ENCODE results near the gene MKS1.

The MKS1 gene

DNA sequence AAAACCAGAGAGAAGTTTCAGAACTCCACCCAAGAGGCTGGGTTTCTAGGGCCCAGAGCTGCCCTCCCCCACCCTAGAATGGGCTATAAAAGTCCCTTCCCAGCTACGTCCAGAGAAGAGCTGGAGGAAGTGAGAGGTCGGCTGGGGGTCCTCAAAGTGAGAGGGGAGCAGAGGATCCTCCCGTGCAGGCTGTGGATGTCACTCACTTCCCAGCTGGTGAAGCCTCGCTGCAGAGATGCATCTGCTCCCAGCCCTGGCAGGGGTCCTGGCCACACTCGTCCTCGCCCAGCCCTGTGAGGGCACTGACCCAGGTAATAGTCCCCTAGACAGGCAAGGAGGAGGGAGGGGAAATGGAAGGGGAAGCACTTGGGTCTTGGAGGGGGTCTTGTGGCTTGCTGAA, 26.4 kb downstream of the MKS1 start, which contains the start of gene EPX:
EPX (plus strand) TSS at position 115 of the 400 bp plus-strand sequence; CDS start at position 236, 121 bp downstream.
- TF ChIP-seq SPI1 (IDR thresholded peaks at IDR 0.05; ENCODE audit: low read depth, low read length) (no peak), POLR2AphosphoS5 (IDR thresholded peaks at IDR 0.05; ENCODE audit: low read depth, low read length) (no peak), TAF1 (IDR thresholded peaks at IDR 0.05; ENCODE audit: low read depth, low read length) (no peak), POU2F2 (IDR thresholded peaks at IDR 0.05; ENCODE audit: low read depth, low read length) (no peak), POLR2A (IDR thresholded peaks at IDR 0.05; ENCODE audit: low read depth, low read length) (no peak), PAX5 (IDR thresholded peaks at IDR 0.05; ENCODE audit: insufficient read depth, low read length, severe bottlenecking) (no peak)
- DNase-seq (ENCODE audit: insufficient read length, low spot score) (no peak), FAIRE-seq (no peak)

GRCh38 chr17:58191241-58191896, 27.7 kb downstream of the MKS1 start:
- no peak for TF ChIP-seq PAX5 (IDR thresholded peaks at IDR 0.05; ENCODE audit: insufficient read depth, low read length, severe bottlenecking)
- no peak for TF ChIP-seq POLR2A (IDR thresholded peaks at IDR 0.05; ENCODE audit: low read depth, low read length)
- no peak for TF ChIP-seq SPI1 (IDR thresholded peaks at IDR 0.05; ENCODE audit: low read depth, low read length)
- no peak for TF ChIP-seq TAF1 (IDR thresholded peaks at IDR 0.05; ENCODE audit: low read depth, low read length)
- no peak for DNase-seq (ENCODE audit: insufficient read length, low spot score)
- FAIRE-seq, result no peak

DNA sequence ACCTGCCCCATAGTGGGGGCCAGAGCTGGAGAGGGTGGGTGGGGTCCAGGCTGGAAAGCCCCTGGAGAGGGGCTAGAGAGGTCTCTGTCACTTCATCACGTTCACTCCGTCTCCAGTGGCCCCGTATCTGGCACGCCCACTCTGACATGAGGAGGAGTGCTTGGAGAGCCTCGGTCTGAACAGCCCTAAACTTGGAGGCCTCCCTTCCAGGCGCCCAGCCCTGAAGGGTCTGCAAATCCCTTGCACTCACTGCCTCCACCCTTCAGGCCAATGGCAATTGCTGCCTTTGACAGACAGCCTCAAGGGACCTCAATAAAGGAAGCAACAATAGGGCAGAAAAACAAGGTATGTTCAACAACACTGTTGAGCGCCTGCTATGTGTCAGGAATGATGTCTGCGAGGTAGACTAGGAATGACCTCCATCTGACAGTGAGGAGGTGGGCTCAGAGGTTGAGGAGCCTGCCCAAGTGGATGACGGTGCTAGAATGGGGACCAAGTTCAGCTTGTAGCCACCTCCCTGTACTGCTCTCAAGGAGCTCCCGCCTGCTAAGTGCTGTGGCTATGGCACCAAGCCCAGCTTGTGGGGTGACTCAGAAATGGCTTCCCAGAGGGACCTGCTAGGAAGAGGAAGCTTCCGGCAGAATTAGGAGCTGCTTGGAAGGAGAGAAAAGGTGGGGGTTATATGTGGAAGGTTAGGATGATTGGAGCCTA, 29.5 kb downstream of the MKS1 start:
- FAIRE-seq (no peak), DNase-seq (ENCODE audit: insufficient read length, low spot score) (no peak)
- no peak for TF ChIP-seq POLR2AphosphoS5 (IDR thresholded peaks at IDR 0.05; ENCODE audit: low read depth, low read length)
- TF ChIP-seq POLR2A (IDR thresholded peaks at IDR 0.05; ENCODE audit: low read depth, low read length), result no peak
- no peak for TF ChIP-seq POU2F2 (IDR thresholded peaks at IDR 0.05; ENCODE audit: low read depth, low read length)
- TF ChIP-seq PAX5 (IDR thresholded peaks at IDR 0.05; ENCODE audit: insufficient read depth, low read length, severe bottlenecking), result no peak
- no peak for TF ChIP-seq TAF1 (IDR thresholded peaks at IDR 0.05; ENCODE audit: low read depth, low read length)
- TF ChIP-seq SPI1 (IDR thresholded peaks at IDR 0.05; ENCODE audit: low read depth, low read length), result no peak

DNA sequence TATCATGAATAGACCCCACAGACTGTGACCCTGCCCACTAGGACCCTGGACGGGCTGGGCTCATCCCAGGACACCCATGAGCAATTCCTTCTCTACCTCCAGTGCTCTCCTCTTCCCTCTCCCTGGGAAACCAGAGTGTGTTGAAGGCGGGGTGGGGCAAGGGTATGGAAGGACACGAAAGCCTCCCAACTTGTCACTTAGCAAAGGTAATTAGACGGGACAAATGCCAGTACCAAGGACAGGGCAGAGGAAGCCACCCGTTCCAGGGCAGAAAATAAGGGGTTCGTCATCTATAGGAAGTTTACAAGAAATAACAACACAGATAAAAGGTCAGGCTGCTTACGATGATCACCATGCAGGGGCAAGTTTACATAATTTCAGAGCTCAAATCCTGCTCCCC, 31.4 kb downstream of the MKS1 start:
- FAIRE-seq (no peak), DNase-seq (ENCODE audit: insufficient read length, low spot score) (no peak)
- no peak for TF ChIP-seq TAF1 (IDR thresholded peaks at IDR 0.05; ENCODE audit: low read depth, low read length)
- TF ChIP-seq POLR2A (IDR thresholded peaks at IDR 0.05; ENCODE audit: low read depth, low read length), result no peak
- no peak for TF ChIP-seq SPI1 (IDR thresholded peaks at IDR 0.05; ENCODE audit: low read depth, low read length)
- no peak for TF ChIP-seq POU2F2 (IDR thresholded peaks at IDR 0.05; ENCODE audit: low read depth, low read length)
- no peak for TF ChIP-seq POLR2AphosphoS5 (IDR thresholded peaks at IDR 0.05; ENCODE audit: low read depth, low read length)
- no peak for TF ChIP-seq PAX5 (IDR thresholded peaks at IDR 0.05; ENCODE audit: insufficient read depth, low read length, severe bottlenecking)

DNA sequence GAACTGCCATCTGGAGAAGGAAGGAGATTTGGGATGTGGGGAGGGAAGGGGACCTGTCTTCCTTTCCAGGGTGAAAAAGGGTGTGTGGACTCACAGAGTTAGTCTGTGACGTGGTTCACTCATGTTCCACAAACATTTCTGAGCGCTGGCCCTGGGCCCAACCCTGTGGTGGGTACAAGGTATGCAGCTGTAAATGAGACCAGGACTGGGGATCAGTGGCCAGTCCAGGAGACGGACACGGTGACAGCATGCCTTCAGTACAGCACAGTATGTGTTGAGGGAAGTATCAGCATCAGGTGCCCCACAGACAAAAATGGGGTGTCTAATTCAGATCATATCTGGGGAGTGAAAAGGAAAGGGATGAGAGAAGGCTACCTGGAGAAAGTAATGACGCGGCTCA, 32.0 kb downstream of the MKS1 start:
- TF ChIP-seq POLR2A (IDR thresholded peaks at IDR 0.05; ENCODE audit: low read depth, low read length) (no peak), SPI1 (IDR thresholded peaks at IDR 0.05; ENCODE audit: low read depth, low read length) (no peak), TAF1 (IDR thresholded peaks at IDR 0.05; ENCODE audit: low read depth, low read length) (no peak), POLR2AphosphoS5 (IDR thresholded peaks at IDR 0.05; ENCODE audit: low read depth, low read length) (no peak), POU2F2 (IDR thresholded peaks at IDR 0.05; ENCODE audit: low read depth, low read length) (no peak), PAX5 (IDR thresholded peaks at IDR 0.05; ENCODE audit: insufficient read depth, low read length, severe bottlenecking) (no peak)
- DNase-seq (ENCODE audit: insufficient read length, low spot score) (no peak), FAIRE-seq (no peak)

GRCh38 chr17:58186591-58186990, 32.5 kb downstream of the MKS1 start:
- TF ChIP-seq POLR2AphosphoS5 (IDR thresholded peaks at IDR 0.05; ENCODE audit: low read depth, low read length) (no peak), POU2F2 (IDR thresholded peaks at IDR 0.05; ENCODE audit: low read depth, low read length) (no peak), POLR2A (IDR thresholded peaks at IDR 0.05; ENCODE audit: low read depth, low read length) (no peak), SPI1 (IDR thresholded peaks at IDR 0.05; ENCODE audit: low read depth, low read length) (no peak), TAF1 (IDR thresholded peaks at IDR 0.05; ENCODE audit: low read depth, low read length) (no peak), PAX5 (IDR thresholded peaks at IDR 0.05; ENCODE audit: insufficient read depth, low read length, severe bottlenecking) (no peak)
- FAIRE-seq (no peak), DNase-seq (ENCODE audit: insufficient read length, low spot score) (no peak)

- no peak for DNase-seq (ENCODE audit: insufficient read length, low spot score)
- no peak for FAIRE-seq
- no peak for TF ChIP-seq POLR2AphosphoS5 (IDR thresholded peaks at IDR 0.05; ENCODE audit: low read depth, low read length)
- TF ChIP-seq POU2F2 (IDR thresholded peaks at IDR 0.05; ENCODE audit: low read depth, low read length), result no peak
- TF ChIP-seq SPI1 (IDR thresholded peaks at IDR 0.05; ENCODE audit: low read depth, low read length), result no peak
These were observed 33.9 kb downstream of the MKS1 start for GRCh38 chr17:58184986-58185761.

DNA sequence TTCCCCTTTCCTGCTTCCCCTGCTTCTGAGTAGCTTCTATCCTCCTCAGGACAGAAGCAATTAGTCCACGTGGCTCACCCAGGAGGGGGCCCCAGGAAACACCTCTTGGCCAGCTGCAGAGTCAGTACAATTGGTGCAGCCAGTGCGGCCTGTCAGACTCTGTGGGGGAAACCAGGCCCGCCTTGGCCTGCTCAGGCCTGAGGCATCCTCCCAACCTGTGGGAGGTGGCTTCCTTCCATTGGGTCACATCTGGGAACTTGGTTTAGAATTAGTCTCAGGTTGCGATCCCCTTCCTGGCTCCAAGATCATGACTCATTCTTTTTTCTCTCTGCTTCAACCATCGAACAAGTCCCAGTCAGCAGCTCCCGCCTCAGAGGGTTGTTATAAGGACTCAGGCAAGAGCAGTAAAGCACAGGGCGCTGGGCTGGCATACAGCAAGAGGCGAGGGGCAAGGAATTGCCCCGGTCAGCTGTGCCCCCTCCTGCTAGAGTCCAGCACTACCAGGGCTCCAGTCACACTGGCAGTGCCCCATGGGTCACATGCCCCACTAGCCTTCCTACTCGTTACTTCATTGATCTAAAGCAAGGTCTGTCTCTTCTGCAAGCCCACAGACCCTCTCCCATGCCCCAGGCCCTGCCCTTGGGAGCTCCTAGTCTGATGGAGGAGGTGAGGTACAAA, 34.6 kb downstream of the MKS1 start:
- FAIRE-seq, result no peak
- TF ChIP-seq SPI1 (IDR thresholded peaks at IDR 0.05; ENCODE audit: low read depth, low read length) (no peak), PAX5 (IDR thresholded peaks at IDR 0.05; ENCODE audit: insufficient read depth, low read length, severe bottlenecking) (no peak), POU2F2 (IDR thresholded peaks at IDR 0.05; ENCODE audit: low read depth, low read length) (no peak), POLR2A (IDR thresholded peaks at IDR 0.05; ENCODE audit: low read depth, low read length) (no peak), POLR2AphosphoS5 (IDR thresholded peaks at IDR 0.05; ENCODE audit: low read depth, low read length) (no peak), TAF1 (IDR thresholded peaks at IDR 0.05; ENCODE audit: low read depth, low read length) (no peak)
- no peak for DNase-seq (ENCODE audit: insufficient read length, low spot score)

- DNase-seq (ENCODE audit: insufficient read length, low spot score), result no peak
- TF ChIP-seq POLR2A (IDR thresholded peaks at IDR 0.05; ENCODE audit: low read depth, low read length) (no peak), TAF1 (IDR thresholded peaks at IDR 0.05; ENCODE audit: low read depth, low read length) (no peak), SPI1 (IDR thresholded peaks at IDR 0.05; ENCODE audit: low read depth, low read length) (no peak), POU2F2 (IDR thresholded peaks at IDR 0.05; ENCODE audit: low read depth, low read length) (no peak), PAX5 (IDR thresholded peaks at IDR 0.05; ENCODE audit: insufficient read depth, low read length, severe bottlenecking) (no peak), POLR2AphosphoS5 (IDR thresholded peaks at IDR 0.05; ENCODE audit: low read depth, low read length) (no peak)
- no peak for FAIRE-seq
These were observed 35.5 kb downstream of the MKS1 start for GRCh38 chr17:58183514-58183913.

Data from GM12891 (cell line).